ENCODE data around the gene ELFN2. TPM values are rescaled to one million over a fixed set of nuclear protein-coding genes. Genes with fewer than 3 reads are reported as not detected.

The ELFN2 gene
- total RNA-seq, 1 donor = under 0.01 TPM

GRCh38 chr22:37410174-37411055 is 16.9 kb downstream of the ELFN2 start:
- no peak for TF ChIP-seq CTCF (IDR thresholded peaks at IDR 0.05; ENCODE audit: insufficient read depth, low read depth, low read length)
- no peak overlapping the region for H3K4me3 ChIP-seq (ENCODE audit: low read depth, low read length)
- no peak for DNase-seq (ENCODE audit: low read depth)

GRCh38 chr22:37409459-37410050 is 17.7 kb downstream of the ELFN2 start:
- no peak for DNase-seq (ENCODE audit: low read depth)
- no peak overlapping the region for H3K4me3 ChIP-seq (ENCODE audit: low read depth, low read length)
- TF ChIP-seq CTCF (IDR thresholded peaks at IDR 0.05; ENCODE audit: insufficient read depth, low read depth, low read length) = no peak

GRCh38 chr22:37409031-37409430 is 18.2 kb downstream of the ELFN2 start:
- H3K4me3 ChIP-seq (ENCODE audit: low read depth, low read length) = no peak overlapping the region
- no peak for TF ChIP-seq CTCF (IDR thresholded peaks at IDR 0.05; ENCODE audit: insufficient read depth, low read depth, low read length)
- DNase-seq (ENCODE audit: low read depth) = no peak

- TF ChIP-seq CTCF (IDR thresholded peaks at IDR 0.05; ENCODE audit: insufficient read depth, low read depth, low read length) = no peak
- H3K4me3 ChIP-seq (ENCODE audit: low read depth, low read length) = no peak overlapping the region
- no peak for DNase-seq (ENCODE audit: low read depth)
Observed at GRCh38 chr22:37407856-37408255, 19.4 kb downstream of the ELFN2 start.

- H3K4me3 ChIP-seq (ENCODE audit: low read depth, low read length) = no peak overlapping the region
- DNase-seq (ENCODE audit: low read depth) = no peak
- no peak for TF ChIP-seq CTCF (IDR thresholded peaks at IDR 0.05; ENCODE audit: insufficient read depth, low read depth, low read length)
Observed at GRCh38 chr22:37406441-37407235, 20.6 kb downstream of the ELFN2 start.

- H3K4me3 ChIP-seq (ENCODE audit: low read depth, low read length) = no peak overlapping the region
- DNase-seq (ENCODE audit: low read depth) = no peak
Observed at GRCh38 chr22:37404091-37404490, 23.2 kb downstream of the ELFN2 start.

More at GRCh38 chr22:37404091-37404490, 23.2 kb downstream of the ELFN2 start:
- no peak for TF ChIP-seq CTCF (IDR thresholded peaks at IDR 0.05; ENCODE audit: insufficient read depth, low read depth, low read length)

Measured in fibroblast of villous mesenchyme (primary cell).